ENCODE results near the gene GPER1. TPM values are rescaled to one million over a fixed set of nuclear protein-coding genes. Genes with fewer than 3 reads are reported as not detected.

Gene GPER1
- total and polyA plus RNA-seq, 8 donors: 5.1 to 11.6 (median 6.2) TPM

GRCh38 chr7:1092806-1093501 is 5.0 kb downstream of the GPER1 start:
- TF ChIP-seq CTCF (IDR thresholded peaks at IDR 0.05): no peak
- H3K4me1 ChIP-seq: peaks cover under 1 to 36% of the 10 kb centered on the region in 2 donors
- peak in 1 of 4 donors; percentile 77 for DNase-seq

GRCh38 chr7:1093502-1093843 is 5.6 kb downstream of the GPER1 start:
- ATAC-seq: no peak

More at GRCh38 chr7:1092806-1093501, 5.0 kb downstream of the GPER1 start:
- intact Hi-C loops (cut with DNase I): no loop called here
- Histone ChIP-seq H3K9me3 (no peaks in the 10 kb centered on the region), H3K27me3 (no peaks in the 10 kb centered on the region), H3K4me3 (no peak overlapping the region), H3K27ac (no peak overlapping the region), H3K36me3 (peaks cover 0 to 30% of the 10 kb centered on the region in 2 donors)
- no peak for ATAC-seq

GRCh38 chr7:1093916-1094508 is 6.1 kb downstream of the GPER1 start:
- Histone ChIP-seq H3K4me1 (peaks cover 0 to 27% of the 10 kb centered on the region in 2 donors), H3K36me3 (peaks cover 0 to 30% of the 10 kb centered on the region in 2 donors), H3K9me3 (no peaks in the 10 kb centered on the region), H3K4me3 (no peak overlapping the region), H3K27me3 (no peaks in the 10 kb centered on the region), H3K27ac (no peak overlapping the region)
- no peak for TF ChIP-seq CTCF (IDR thresholded peaks at IDR 0.05)
- intact Hi-C loops (cut with DNase I): no loop called here
- peak in 1 of 4 donors; percentile 70 for DNase-seq
- ATAC-seq: no peak

More at GRCh38 chr7:1093502-1093843, 5.6 kb downstream of the GPER1 start:
- DNase-seq: no peak
- TF ChIP-seq CTCF (IDR thresholded peaks at IDR 0.05): no peak
- Histone ChIP-seq H3K4me1 (peaks cover 0 to 31% of the 10 kb centered on the region in 2 donors), H3K36me3 (peaks cover 0 to 30% of the 10 kb centered on the region in 2 donors), H3K27ac (no peak overlapping the region), H3K9me3 (no peaks in the 10 kb centered on the region), H3K4me3 (no peak overlapping the region), H3K27me3 (no peaks in the 10 kb centered on the region)
- intact Hi-C loops (cut with DNase I): no loop called here

- Histone ChIP-seq H3K27me3 (no peaks in the 10 kb centered on the region), H3K4me3 (no peak overlapping the region), H3K27ac (no peak overlapping the region), H3K9me3 (no peaks in the 10 kb centered on the region), H3K36me3 (peaks cover 0 to 30% of the 10 kb centered on the region in 2 donors), H3K4me1 (peaks cover 0 to 22% of the 10 kb centered on the region in 2 donors)
- peak in 1 of 4 donors; percentile 62 for DNase-seq
- intact Hi-C loops (cut with DNase I): no loop called here
- no peak for TF ChIP-seq CTCF (IDR thresholded peaks at IDR 0.05)
- no peak for ATAC-seq
Measured at GRCh38 chr7:1094870-1095269, 7.0 kb downstream of the GPER1 start.

GRCh38 chr7:1095621-1096155 is 7.8 kb downstream of the GPER1 start:
- ATAC-seq: no peak
- DNase-seq: no peak
- H3K9me3 ChIP-seq: no peaks in the 10 kb centered on the region
- H3K27ac ChIP-seq: no peak overlapping the region
- no peak overlapping the region for H3K4me3 ChIP-seq
- peaks cover 0 to 30% of the 10 kb centered on the region in 2 donors for H3K36me3 ChIP-seq
- H3K27me3 ChIP-seq: no peaks in the 10 kb centered on the region
- no peak for TF ChIP-seq CTCF (IDR thresholded peaks at IDR 0.05)
- peaks cover 0 to 16% of the 10 kb centered on the region in 2 donors for H3K4me1 ChIP-seq
- intact Hi-C loops (cut with DNase I): no loop called here

Measured in left lung (tissue), 10 donors.